GM18951 (cell line): ENCODE data around the gene DEFB124.
"Not testable (repeated sequence)": the region's sequence is repeated elsewhere in the genome, so short reads cannot be mapped to it uniquely, and the experiment has no call there.

Experiments used
- POLR2A ChIP-seq: IDR thresholded peaks from 4 replicates; pipeline ENCODE4 v1.6.1; 2011; ENCODE audit warnings: mild to moderate bottlenecking; ENCODE audit not compliant: insufficient read length, insufficient read depth; ENCODE audit errors: extremely low read depth
- in situ Hi-C: fragments of 300-500 bp; cut with MboI; formaldehyde crosslinking; loops from one replicate; pipeline ENCODE4 v1.12.0; 2022; ENCODE audit warnings: low sequenced_read_pairs, mixed read lengths, inconsistent platforms; ENCODE audit not compliant: unreplicated experiment

DEFB124 gene

DNA sequence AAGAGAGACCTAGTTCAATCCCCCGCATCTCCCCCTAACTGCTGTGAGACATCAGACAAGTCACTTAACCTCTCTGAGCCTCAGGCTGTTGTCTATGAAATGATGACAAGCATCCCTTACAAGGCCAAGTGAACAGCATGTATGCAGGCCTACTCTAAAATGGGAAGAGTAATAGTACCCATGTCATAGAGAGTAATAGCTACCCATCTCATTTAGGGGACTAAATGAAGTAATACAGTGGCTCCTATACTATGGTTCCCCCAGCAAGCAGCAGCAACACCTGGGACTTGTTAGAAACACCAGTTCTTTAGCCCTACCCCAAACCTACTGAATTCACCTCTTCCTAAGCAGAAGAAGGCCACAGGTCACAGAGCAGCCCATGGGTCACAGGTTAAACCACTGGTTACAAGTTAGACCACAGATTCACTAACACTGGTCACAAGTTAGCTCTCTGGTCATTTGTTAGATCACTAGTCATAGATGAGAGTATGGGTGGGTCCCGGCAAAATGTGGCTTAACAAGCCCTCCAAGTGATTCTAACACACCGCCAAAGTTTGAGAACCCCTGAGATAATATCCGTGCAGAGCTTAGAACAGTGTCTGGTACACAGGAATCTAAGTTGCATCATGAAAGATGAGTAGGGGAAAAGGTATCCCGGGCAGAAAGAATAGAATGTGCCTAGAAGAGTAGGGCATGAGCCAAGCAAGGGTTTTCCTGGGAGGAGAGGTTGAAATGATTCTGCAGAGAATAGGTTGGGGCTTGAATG is 1.4 kb downstream of the DEFB124 start:
- no peak for TF ChIP-seq POLR2A
- in situ Hi-C loops = no loop called here

DNA sequence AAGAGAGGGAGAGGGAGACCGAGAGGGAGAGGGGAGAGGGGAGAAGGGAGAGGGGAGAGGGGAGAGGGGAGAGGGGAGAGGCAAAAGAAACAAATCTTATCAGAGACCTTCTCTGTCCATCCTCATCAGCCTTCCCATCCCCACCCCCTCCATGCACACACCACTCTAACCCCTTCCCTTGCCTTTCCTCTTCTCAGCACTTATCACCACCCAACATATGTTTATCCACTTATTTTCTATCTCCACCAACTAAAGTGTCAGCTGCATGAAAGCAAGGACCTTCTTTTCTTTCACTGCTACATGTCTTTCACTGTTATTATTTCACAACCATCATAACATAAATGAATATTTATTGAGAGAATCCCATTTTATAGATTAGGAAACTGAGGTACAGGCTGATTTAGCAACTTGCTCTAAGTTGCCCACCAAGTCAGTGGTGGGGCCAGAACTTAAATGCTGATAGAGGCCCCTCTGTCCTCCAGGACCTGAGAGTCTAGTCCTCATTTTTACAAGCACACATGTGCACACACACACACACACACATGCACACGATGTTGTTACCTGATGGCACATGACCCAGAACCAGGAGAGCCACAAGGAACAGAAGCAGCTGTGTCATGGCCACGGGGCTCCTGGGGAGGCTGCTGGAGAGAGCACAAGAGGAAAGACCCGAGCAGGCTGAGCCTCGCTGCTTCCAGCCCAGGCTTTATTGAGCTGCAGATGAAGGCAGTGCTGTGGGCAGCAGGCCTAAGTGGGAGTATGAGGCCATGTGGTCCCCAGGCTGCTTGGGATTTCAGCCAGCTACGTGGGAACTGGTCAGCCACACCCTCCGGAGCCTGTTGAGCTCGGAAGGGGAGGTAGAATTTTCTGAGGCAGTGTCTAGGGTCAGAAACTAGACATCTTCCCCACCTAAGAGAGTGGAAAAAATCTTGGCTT is 2.3 kb downstream of the DEFB124 start:
- no peak for TF ChIP-seq POLR2A
- in situ Hi-C loops = no loop called here

DNA sequence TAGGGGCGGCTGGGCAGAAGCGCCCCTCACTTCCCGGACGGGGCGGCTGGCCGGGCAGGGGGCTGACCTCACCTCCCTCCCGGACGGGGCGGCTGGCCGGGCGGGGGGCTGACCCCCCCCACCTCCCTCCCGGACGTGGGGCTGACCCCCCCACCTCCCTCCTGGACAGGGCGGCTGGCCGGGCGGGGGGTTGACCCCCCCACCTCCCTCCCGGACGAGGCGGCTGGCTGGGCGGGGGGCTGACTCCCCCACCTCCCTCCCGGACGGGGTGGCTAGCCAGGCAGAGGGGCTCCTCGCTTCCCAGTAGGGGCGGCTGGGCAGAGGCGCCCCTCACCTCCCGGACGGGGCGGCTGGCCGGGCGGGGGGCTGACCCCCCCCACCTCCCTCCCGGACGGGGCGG is 4.0 kb downstream of the DEFB124 start:
- in situ Hi-C loops = not testable (repeated sequence)

DNA sequence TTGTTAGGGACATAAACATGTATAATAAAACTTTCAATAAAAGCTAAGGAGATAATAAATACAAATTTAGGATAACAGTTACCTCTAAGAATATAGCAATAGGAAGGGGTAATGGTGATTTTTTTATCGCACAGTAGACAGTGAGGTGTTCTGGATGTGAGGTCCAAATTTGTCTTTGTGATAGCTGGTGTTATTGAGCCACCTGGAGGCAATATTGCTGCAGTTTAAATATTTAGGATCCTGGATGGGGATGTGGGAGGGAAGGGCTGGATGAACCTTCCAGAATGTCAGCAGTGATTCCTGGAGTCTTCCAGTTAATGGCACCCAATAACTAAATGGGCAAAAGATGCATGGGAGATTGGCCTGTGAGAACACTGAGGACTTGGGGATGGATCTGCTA is 20.6 kb downstream of the DEFB124 start:
- in situ Hi-C loops = no loop called here
- no peak for TF ChIP-seq POLR2A

DNA sequence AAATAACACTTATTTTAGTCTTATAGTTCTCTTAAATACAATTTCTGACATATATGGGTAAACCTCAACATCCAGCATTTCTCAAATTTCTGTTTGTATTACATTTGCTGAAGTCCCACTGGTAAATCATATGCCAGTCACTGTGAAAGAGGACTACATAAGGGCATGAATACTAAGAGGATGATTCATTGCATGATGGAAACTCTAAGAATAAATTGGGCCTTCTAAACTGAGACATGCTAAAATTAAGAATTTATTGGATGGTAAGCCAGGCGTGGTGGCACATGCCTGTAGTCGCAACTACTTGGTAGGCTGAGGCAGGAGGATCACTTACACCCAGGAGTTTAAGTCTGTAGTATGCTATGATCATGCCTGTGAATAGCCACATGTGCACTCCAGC is 22.4 kb downstream of the DEFB124 start:
- in situ Hi-C loops = no loop called here
- no peak for TF ChIP-seq POLR2A

DNA sequence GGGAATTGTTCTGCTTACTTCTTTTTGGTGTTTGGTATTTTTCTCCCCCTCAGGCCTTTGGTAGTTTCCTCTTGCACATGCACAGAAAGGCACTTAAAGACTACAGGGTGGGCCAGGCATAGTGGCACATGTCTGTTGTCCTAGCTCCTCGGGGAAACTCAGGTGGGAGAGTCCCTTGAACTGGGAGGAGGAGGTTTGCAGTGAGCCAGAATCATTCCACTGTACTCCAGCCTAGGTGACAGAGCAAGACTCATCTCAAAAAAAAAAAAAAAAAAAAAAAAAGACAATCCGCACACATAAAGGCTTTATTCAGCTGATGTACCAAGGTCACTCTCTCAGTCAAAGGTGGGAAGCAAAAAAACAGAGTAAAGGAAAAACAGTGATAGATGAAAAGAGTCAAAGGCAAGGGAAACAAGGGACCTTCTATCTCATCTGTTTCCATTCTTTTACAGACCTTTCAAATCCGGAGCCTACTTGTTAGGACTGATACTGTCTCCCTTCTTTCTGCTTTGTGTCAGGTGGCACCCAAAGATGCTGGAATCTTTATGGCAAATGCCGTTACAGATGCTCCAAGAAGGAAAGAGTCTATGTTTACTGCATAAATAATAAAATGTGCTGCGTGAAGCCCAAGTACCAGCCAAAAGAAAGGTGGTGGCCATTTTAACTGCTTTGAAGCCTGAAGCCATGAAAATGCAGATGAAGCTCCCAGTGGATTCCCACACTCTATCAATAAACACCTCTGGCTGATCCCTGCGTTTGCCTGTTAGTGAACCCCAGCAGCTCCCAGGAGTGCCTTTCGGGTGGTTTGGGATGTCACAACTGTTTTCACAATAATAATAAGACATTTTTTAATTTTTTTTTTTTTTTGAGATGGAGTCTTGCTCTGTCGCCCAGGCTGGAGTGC is 25.2 kb downstream of the DEFB124 start:
- in situ Hi-C loops = no loop called here
- no peak for TF ChIP-seq POLR2A

DNA sequence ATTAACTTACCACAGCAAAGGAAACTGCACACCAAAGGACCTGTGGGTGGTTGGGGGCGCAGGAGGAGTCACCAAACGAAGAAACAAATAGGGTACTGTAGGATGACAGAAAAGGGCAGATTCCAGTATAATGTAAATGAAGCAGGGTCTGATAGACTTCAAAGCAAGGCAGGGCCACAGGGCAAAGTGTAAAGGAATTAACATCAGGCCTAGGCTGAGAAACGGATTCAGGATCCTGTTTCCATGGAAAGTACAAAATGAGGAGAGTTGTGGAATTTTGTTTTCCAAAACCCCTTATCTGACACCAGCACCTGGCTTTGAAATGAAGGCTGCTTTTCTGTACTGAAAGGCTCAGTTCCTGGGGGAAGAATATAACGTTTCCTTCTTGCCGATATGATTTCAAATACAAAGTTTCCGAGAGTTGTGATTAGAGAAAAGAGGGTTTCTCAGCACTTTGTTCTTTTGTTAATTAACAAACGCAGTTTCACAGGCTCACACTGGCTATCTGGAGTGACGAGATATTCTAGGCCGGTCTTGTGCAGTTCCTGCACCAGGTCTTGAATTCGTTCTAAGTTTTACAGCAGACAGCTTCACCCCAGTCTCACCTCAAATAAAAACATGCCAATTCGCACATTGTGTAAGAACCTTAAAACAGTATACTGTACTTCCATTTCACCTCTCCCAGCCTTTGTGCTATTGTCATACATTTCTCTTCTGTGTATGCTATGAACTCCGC is 28.7 kb downstream of the DEFB124 start:
- no peak for TF ChIP-seq POLR2A
- in situ Hi-C loops = no loop called here

DNA sequence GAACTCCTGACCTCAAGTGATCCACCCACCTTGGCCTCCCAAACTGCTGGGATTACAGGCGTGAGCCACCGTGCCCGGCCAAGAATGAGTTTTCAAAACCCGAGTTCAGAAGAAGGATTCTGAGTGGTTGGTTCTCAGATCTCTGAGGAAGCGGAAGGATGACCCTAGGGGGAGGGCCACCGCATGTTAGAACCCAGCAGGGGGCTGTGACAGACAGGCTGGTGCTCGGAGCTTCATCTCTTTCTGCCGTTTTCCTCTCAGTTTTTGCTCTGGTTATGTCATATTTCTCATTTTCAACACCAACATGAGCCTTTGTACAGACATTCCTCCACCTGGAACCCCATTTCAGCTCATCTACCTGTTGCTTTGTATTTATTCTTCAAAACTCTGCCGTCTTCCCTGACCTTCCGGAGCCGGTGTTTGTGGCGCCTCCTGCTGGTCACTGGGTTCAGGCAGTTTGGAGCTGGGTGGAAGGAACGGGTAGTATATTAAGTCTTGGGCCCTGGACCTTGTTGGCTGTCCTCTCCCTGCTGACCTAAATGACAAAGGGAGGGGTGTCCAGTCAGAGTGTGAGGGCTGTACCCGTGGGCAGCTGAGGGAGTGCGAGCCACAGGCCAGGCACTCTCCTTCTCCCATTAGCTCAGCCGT is 34.8 kb downstream of the DEFB124 start, which contains the start of gene DEFB123:
TSS of gene DEFB123 (plus strand) at position 621 of the 648 bp plus-strand sequence. CDS start 67 bp downstream, outside the sequence.
- in situ Hi-C loops = no loop called here
- TF ChIP-seq POLR2A = no peak

DNA sequence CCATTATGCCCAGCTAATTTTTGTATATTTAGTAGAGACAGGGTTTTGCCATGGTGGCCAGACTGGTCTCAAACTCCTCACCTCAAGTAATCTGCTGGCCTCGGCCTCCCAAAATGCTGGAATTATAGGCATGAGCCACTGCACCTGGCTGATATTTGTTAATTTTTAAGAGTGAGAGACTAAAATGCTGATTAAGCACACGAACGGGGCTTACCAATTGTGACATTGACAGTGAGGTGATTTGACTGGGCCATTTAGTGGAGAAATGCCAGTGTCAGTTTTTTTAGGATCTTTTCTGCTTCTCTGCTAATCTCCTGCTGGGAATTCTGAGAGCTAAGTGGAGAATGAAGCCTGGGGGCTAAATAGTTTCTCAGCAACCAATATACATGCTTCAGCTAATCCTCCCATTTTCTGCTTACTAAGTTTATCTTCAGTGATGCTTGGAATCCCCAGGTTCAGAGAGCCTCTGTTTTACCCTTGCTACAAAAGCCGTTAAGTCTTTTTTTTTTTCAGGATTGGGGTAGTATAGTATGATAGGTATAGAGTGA is 44.3 kb downstream of the DEFB124 start:
- in situ Hi-C loops = no loop called here
- TF ChIP-seq POLR2A = no peak

DNA sequence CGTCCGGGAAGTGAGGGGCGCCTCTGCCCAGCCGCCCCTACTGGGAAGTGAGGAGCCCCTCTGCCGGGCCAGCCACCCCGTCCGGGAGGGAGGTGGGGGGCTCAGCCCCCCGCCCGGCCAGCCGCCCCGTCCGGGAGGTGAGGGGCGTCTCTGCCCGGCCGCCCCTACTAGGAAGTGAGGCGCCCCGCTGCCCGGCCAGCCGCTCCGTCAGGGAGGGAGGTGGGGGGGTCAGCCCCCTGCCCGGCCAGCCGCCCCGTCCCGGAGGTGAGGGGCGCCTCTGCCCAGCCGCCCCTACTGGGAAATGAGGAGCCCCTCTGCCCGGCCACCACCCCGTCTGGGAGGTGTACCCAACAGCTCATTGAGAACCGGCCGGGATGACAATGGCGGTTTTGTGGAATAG is 47.4 kb downstream of the DEFB124 start:
- in situ Hi-C loops = not testable (repeated sequence)

DNA sequence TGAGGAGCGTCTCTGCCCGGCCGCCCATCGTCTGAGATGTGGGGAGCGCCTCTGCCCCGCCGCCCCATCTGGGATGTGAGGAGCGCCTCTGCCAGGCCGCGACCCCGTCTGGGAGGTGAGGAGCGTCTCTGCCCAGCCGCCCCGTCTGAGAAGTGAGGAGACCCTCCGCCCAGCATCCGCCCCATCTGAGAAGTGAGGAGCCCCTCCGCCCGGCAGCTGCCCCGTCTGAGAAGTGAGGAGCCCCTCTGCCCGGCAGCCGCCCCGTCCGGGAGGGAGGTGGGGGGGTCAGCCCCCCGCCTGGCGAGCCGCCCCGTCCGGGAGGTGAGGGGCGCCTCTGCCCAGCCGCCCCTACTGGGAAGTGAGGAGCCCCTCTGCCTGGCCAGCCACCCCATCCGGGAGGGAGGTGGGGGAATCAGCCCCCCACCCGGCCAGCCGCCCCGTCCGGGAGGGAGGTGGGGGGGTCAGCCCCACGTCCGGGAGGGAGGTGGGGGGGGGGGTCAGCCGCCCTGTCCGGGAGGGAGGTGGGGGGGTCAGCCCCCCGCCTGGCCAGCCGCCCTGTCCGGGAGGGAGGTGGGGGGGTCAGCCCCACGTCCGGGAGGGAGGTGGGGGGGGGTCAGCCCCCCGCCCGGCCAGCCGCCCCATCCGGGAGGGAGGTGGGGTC is 47.9 kb downstream of the DEFB124 start:
- in situ Hi-C loops = not testable (repeated sequence)
